Cardiac fibroblast (primary cell): Measurements from ENCODE around the gene MLLT1.
"Not testable (repeated sequence)": the region's sequence is repeated elsewhere in the genome, so short reads cannot be mapped to it uniquely, and the experiment has no call there.

Experiments
- DNase-seq, 2 donors: peaks; one replicate each; pipeline versions ENCODE4 v3.0.0 to v3.0.0-alpha.2; 2010; ENCODE audit warnings: low read depth in 2 of 2
- H3K4me3 ChIP-seq, 2 donors: replicated peaks in 1 of 2; 1 replicate in 1 of 2; 2 replicates in 1 of 2; pipeline ENCODE4 v1.5.1; 2011; ENCODE audit warnings: low read depth in 2 of 2, low read length in 2 of 2, mild to moderate bottlenecking in 2 of 2, moderate library complexity in 1 of 2
- TF ChIP-seq, protein P1 (sequence below): IDR thresholded peaks from one replicate; pipeline ENCODE4 v1.5.1; 2011; ENCODE audit warnings: low read depth, mild to moderate bottlenecking, low read length, inconsistent platforms

Gene MLLT1

GRCh38 chr19:6287269-6287885 is 7.6 kb upstream of the MLLT1 start:
- peak in 1 of 2 donors; percentile 17 for DNase-seq
- H3K4me3 ChIP-seq: no peak overlapping the region
- TF ChIP-seq, protein P1, sequence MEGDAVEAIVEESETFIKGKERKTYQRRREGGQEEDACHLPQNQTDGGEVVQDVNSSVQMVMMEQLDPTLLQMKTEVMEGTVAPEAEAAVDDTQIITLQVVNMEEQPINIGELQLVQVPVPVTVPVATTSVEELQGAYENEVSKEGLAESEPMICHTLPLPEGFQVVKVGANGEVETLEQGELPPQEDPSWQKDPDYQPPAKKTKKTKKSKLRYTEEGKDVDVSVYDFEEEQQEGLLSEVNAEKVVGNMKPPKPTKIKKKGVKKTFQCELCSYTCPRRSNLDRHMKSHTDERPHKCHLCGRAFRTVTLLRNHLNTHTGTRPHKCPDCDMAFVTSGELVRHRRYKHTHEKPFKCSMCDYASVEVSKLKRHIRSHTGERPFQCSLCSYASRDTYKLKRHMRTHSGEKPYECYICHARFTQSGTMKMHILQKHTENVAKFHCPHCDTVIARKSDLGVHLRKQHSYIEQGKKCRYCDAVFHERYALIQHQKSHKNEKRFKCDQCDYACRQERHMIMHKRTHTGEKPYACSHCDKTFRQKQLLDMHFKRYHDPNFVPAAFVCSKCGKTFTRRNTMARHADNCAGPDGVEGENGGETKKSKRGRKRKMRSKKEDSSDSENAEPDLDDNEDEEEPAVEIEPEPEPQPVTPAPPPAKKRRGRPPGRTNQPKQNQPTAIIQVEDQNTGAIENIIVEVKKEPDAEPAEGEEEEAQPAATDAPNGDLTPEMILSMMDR: no peak

DNA sequence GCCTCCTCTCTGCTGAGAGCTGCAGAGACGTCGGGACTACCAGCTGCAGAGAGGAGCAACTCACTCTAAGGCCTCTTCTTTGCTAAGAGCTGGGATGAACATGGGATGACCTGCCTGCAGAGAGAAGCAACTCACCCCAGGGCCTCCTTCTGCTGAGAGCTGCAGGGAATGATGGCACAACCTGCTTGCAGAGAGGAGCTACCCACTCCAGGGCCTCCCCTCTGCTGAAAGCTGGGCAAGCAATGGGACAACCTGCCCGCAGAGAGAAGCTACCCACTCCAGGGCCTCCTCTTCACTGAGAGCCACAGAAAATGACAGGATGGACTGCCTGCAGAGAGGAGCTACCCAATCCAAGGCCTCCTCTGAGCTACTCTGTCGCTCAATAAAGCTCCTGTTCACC is 6.9 kb upstream of the MLLT1 start:
- TF ChIP-seq, protein P1: no peak
- no peak overlapping the region for H3K4me3 ChIP-seq

GRCh38 chr19:6282393-6282792 is 2.6 kb upstream of the MLLT1 start:
- not testable (repeated sequence) for DNase-seq, H3K4me3 ChIP-seq

More for the DNA sequence above, 6.9 kb upstream of the MLLT1 start:
- no peak for DNase-seq

DNA sequence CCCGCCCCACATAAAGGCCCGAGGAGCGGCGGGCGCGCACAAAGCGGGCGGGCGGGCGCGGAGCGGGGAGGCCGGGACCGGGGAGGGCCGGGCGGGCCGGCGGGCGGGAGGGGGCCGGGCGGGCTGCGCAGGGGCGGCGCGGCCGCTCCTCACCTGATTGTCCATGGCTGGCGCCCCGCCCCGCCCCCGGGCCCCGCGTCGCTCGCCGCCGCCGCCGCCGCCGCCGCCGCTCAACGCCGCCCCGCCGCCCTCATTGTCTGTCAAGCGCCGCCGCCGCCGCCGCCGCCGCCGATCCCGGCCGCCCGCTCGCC is 200 bp downstream of the MLLT1 start:
- peak overlapping the region; percentile 75 to 88 for H3K4me3 ChIP-seq
- no peak for DNase-seq
- TF ChIP-seq, protein P1: no peak

- TF ChIP-seq, protein P1: no peak
- peak overlapping the region; percentile 75 to 88 for H3K4me3 ChIP-seq
- no peak for DNase-seq
Measured at GRCh38 chr19:6278740-6279619, 795 bp downstream of the MLLT1 start.

DNA sequence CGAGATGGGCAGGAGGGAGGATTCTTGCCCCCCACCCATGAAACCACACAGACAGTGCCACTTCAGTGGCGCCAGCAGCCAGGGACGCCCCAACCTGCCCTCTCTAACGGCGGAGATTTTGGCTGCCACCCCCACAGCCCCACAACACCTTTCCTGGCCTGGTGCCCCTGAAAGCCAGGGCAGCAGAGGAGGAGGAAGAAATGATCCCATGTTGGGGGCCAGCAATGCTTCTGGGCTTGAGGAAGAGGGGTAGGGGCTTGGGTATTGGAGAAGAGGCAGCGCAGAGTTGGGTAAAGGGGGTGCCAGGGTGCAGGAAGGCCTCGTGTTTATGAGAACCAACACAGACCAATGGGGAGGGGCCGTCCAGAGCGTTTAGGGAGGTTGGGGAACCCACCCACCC is 1.7 kb downstream of the MLLT1 start:
- TF ChIP-seq, protein P1: no peak
- no peak for DNase-seq
- H3K4me3 ChIP-seq: peak overlapping the region; percentile 75 to 88

GRCh38 chr19:6276447-6276846 is 3.3 kb downstream of the MLLT1 start:
- DNase-seq: peak; percentile 77 to 84
- TF ChIP-seq, protein P1: no peak
- no peak overlapping the region for H3K4me3 ChIP-seq
